Globus pallidus (tissue), 1 donor: ENCODE results near the gene RIBC1.
A peak's percentile ranks its signal among the peaks of the same experiment; 100 is the strongest.
"Not testable (repeated sequence)": the region's sequence is repeated elsewhere in the genome, so short reads cannot be mapped to it uniquely, and the experiment has no call there.

Source experiments
- DNase-seq: peaks from one replicate; pipeline ENCODE4 v3.0.0-alpha.2; 2015; ENCODE audit warnings: low spot score

RIBC1 gene

GRCh38 chrX:53422861-53423306, at the start of gene RIBC1:
Gene RIBC1, plus strand, starts transcription at chrX:53422873. Its CDS starts 3,404 bp downstream, at chrX:53426277.
- no peak for DNase-seq

GRCh38 chrX:53373307-53373706, 49.4 kb upstream of the RIBC1 start:
- no peak for DNase-seq

- peak; percentile 15 for DNase-seq
Observed at GRCh38 chrX:53374222-53374820, 48.4 kb upstream of the RIBC1 start.

DNA sequence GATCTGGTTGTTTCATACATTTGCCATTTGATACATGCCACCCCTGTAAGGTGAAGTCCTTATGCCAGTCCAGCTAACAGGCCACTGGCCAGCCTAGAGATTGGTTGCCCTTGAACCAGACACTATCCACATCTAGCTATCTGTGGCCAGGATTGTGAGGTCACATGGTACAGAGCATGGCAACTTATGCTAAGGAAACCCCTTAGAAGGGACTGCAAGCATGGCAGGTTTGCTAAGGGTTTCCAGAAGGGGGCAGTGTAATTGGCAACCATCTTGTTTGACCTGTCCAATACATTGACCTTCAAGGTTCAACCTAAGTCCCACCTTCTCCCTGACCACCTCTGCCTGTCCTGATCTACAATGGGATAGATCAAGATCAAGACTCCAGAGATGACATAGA, 47.8 kb upstream of the RIBC1 start:
- no peak for DNase-seq

GRCh38 chrX:53376888-53377287, 45.8 kb upstream of the RIBC1 start:
- DNase-seq, result no peak

- DNase-seq, result no peak
Observed at GRCh38 chrX:53377464-53377863, 45.2 kb upstream of the RIBC1 start.

DNA sequence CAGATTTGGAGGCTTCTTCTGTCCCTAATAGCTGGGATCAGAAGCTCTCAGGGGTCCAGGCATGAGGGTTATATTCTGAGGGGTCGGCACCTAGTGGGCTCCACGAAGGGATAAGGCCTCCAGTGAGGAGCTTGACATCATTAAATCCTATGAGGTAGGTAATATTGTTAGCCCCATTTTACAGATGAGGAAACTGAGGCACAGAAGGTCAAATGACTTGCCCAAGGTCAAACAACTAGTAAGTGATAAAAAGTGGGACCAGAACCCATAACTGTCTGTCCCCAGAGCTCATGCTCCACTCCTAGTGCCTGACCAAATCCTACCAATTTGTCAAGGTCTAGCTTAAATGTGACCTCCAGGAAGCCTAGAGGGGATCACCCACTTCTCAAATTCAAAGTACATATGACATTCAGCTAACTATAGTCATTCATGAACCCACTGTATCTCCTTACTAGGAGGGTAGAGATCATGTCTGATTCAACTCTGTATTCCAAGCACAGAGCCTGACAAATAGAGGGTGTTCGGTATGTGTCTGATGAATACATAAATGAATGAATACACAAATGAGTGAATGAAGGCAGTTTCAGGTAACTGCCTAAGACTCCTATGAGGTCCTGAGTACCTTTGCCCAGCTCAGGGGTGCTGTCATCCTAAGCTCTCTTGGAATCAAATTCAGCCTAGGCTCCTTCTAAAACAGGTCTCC, 43.5 kb upstream of the RIBC1 start:
- DNase-seq, result no peak

- DNase-seq, result no peak
Observed at GRCh38 chrX:53379747-53380146, 42.9 kb upstream of the RIBC1 start.

GRCh38 chrX:53383376-53384076, 39.1 kb upstream of the RIBC1 start:
- DNase-seq, result no peak

DNA sequence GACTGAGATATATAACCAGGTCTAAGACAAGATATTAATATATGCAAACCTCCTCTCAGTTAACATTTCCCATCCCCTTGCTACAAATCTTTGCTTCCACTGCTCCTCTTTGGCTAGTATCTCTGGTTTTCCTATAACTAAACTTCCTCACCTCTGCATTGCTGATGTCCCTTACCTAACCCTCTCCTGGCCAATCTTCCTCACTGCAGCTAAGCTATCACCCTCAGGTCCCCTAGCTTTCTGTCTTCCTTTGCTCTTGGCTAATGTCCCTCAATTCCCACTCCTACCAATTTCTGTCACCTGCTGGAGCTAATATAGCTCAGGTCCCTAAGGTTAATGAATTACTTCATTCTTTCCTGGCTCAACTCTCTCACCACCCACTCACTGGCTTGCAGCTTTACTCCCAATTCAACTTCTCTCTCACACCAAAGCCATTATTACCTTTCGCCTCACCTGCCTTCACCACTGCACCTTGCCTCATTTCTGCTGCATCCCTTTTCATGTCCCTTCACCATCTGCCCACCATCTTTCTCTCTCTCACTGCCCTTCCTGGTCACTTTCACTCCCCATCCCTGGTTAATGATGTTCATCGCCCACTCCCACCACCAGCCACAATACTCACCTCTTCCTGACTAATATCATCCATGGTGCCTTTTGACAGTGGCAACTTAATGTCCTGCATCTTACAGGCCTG, 26.9 kb upstream of the RIBC1 start:
- no peak for DNase-seq

DNA sequence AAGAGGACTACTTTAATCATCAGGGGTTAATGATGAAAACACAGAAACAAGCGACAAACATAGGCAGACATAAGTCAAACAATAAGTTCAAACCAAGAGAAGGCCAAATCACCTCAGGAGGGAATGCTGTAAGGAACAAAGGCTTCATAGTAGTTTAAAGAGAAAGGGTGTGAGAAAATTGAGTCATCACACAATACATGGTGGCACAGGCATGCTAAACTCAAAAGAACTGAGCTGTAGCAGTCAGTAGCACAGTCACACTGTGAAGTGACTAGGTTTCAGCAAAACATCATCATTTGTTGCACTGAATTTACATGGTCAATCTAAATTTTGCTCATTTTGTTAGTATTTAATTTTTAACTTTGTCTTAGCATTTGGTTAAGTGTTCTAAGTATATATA, 24.5 kb upstream of the RIBC1 start:
- DNase-seq, result no peak

GRCh38 chrX:53403535-53403934, 19.1 kb upstream of the RIBC1 start:
- no peak for DNase-seq

- no peak for DNase-seq
Observed at GRCh38 chrX:53412446-53412845, 10.2 kb upstream of the RIBC1 start.

DNA sequence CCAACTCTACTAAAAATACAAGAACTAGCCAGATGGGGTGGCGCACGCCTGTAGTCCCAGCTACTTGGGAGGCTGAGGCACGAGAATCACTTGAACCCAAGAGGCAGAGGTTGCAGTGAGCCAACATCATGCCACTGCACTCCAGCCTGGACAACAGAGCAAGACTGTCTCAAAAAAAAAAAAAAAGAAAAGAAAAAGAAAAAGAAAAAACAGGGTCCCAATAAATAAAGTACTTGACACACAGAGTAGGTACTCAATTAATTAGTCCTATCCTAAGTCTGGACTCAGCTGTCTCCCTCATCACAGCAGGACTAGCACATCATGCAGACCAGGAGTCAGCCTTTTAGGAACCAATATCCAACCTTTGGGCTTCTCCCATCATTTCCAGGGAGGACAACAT, 2.3 kb upstream of the RIBC1 start:
- not testable (repeated sequence) for DNase-seq

DNA sequence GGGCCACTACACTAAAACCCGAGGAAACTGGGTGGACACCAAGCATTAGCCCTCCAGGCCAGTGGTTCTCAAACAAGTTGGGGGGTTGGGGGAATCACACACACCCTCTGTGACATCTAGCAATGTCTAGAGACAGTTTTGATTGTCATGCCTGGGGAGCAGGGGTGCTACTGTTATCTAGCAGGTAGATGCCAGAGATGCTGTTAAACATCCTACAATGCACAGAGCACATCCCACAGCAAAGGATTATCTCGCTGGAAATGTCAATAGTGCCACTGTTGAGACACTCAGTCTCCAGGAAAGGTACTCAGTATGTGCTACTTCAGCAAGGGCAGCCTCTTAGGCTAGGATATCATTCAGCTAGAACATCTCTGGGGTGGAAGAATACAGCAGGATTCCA, 1.5 kb upstream of the RIBC1 start:
- no peak for DNase-seq

- no peak for DNase-seq
Observed at GRCh38 chrX:53421772-53422085, 944 bp upstream of the RIBC1 start.

GRCh38 chrX:53422086-53422860, 400 bp upstream of the RIBC1 start, which contains the start of gene SMC1A:
Gene SMC1A, minus strand, starts transcription at chrX:53422654. Its CDS starts 54 bp downstream, at chrX:53422600.
- DNase-seq, result peak; percentile 92

GRCh38 chrX:53429755-53430154, 7.1 kb downstream of the RIBC1 start:
- no peak for DNase-seq

GRCh38 chrX:53430231-53430630, 7.6 kb downstream of the RIBC1 start:
- DNase-seq, result no peak

GRCh38 chrX:53433651-53434639, 11.3 kb downstream of the RIBC1 start, which contains the start of gene HSD17B10:
Gene HSD17B10, minus strand, starts transcription at chrX:53434370. Its CDS starts 25 bp downstream, at chrX:53434345.
- DNase-seq, result peak; percentile 83
